ENCODE data around the gene CATSPER3. TPM values are rescaled to one million over a fixed set of nuclear protein-coding genes. Genes with fewer than 3 reads are reported as not detected.
A peak's percentile ranks its signal among the peaks of the same experiment; 100 is the strongest.

Gene CATSPER3
- total and polyA plus RNA-seq, 2 of the 13 experiments (the other 11 are each of a cell fraction or from before 2014, with no cell fraction given): 0.33 to 0.37 TPM

- TF ChIP-seq, protein P1, sequence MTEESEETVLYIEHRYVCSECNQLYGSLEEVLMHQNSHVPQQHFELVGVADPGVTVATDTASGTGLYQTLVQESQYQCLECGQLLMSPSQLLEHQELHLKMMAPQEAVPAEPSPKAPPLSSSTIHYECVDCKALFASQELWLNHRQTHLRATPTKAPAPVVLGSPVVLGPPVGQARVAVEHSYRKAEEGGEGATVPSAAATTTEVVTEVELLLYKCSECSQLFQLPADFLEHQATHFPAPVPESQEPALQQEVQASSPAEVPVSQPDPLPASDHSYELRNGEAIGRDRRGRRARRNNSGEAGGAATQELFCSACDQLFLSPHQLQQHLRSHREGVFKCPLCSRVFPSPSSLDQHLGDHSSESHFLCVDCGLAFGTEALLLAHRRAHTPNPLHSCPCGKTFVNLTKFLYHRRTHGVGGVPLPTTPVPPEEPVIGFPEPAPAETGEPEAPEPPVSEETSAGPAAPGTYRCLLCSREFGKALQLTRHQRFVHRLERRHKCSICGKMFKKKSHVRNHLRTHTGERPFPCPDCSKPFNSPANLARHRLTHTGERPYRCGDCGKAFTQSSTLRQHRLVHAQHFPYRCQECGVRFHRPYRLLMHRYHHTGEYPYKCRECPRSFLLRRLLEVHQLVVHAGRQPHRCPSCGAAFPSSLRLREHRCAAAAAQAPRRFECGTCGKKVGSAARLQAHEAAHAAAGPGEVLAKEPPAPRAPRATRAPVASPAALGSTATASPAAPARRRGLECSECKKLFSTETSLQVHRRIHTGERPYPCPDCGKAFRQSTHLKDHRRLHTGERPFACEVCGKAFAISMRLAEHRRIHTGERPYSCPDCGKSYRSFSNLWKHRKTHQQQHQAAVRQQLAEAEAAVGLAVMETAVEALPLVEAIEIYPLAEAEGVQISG (CRISPR knock-in tag; IDR thresholded peaks at IDR 0.05): peak; percentile 4; the same call in 1 of the 2 replicates
- TF ChIP-seq ZNF33B (CRISPR knock-in tag; IDR thresholded peaks at IDR 0.05) (no peak), SOX5 (CRISPR knock-in tag; IDR thresholded peaks at IDR 0.05; ENCODE audit: borderline replicate concordance) (no peak), SNRNP70 (IDR thresholded peaks at IDR 0.05; ENCODE audit: low read depth, low read length) (no peak), GLI4 (CRISPR knock-in tag; IDR thresholded peaks at IDR 0.05; ENCODE audit: borderline replicate concordance) (no peak), HOXD1 (CRISPR knock-in tag; IDR thresholded peaks at IDR 0.05) (peak; percentile 9; the same call in 1 of the 2 replicates), DNMT3B (CRISPR knock-in tag; conservative IDR thresholded peaks at IDR 0.05) (no peak), ZNF569 (CRISPR knock-in tag; IDR thresholded peaks at IDR 0.05; ENCODE audit: borderline replicate concordance) (no peak), MAFF (IDR thresholded peaks at IDR 0.05; ENCODE audit: low read depth, low read length) (no peak), SRY (CRISPR knock-in tag; IDR thresholded peaks at IDR 0.05) (0 out of 2 replicates have a peak, but pooled peaks have one; percentile 65), MTF2 (CRISPR knock-in tag; IDR thresholded peaks at IDR 0.05; ENCODE audit: borderline replicate concordance) (no peak), DZIP1 (CRISPR knock-in tag; IDR thresholded peaks at IDR 0.05) (no peak; the same call in 1 of the 2 replicates), ZNF350 (CRISPR knock-in tag; IDR thresholded peaks at IDR 0.05; ENCODE audit: borderline replicate concordance, low read depth) (peak; percentile 63), ZSCAN31 (CRISPR knock-in tag; IDR thresholded peaks at IDR 0.05; ENCODE audit: low read depth) (no peak), ZNF484 (CRISPR knock-in tag; IDR thresholded peaks at IDR 0.05; ENCODE audit: borderline replicate concordance, low read depth) (no peak)
- TF ChIP-seq, protein P2, sequence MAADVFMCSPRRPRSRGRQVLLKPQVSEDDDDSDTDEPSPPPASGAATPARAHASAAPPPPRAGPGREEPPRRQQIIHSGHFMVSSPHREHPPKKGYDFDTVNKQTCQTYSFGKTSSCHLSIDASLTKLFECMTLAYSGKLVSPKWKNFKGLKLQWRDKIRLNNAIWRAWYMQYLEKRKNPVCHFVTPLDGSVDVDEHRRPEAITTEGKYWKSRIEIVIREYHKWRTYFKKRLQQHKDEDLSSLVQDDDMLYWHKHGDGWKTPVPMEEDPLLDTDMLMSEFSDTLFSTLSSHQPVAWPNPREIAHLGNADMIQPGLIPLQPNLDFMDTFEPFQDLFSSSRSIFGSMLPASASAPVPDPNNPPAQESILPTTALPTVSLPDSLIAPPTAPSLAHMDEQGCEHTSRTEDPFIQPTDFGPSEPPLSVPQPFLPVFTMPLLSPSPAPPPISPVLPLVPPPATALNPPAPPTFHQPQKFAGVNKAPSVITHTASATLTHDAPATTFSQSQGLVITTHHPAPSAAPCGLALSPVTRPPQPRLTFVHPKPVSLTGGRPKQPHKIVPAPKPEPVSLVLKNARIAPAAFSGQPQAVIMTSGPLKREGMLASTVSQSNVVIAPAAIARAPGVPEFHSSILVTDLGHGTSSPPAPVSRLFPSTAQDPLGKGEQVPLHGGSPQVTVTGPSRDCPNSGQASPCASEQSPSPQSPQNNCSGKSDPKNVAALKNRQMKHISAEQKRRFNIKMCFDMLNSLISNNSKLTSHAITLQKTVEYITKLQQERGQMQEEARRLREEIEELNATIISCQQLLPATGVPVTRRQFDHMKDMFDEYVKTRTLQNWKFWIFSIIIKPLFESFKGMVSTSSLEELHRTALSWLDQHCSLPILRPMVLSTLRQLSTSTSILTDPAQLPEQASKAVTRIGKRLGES (CRISPR knock-in tag; IDR thresholded peaks at IDR 0.05; ENCODE audit: borderline replicate concordance): no peak
- TF ChIP-seq, protein P3, sequence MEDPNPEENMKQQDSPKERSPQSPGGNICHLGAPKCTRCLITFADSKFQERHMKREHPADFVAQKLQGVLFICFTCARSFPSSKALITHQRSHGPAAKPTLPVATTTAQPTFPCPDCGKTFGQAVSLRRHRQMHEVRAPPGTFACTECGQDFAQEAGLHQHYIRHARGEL (CRISPR knock-in tag; IDR thresholded peaks at IDR 0.05): no peak
Measured at GRCh38 chr5:135034236-135034962, 66.7 kb downstream of the CATSPER3 start (continued).
